Fibroblast of villous mesenchyme (primary cell): ENCODE data around the gene SPRR2D. TPM values are rescaled to one million over a fixed set of nuclear protein-coding genes. Genes with fewer than 3 reads are reported as not detected.

Source experiments
- DNase-seq: peaks from one replicate; pipeline ENCODE4 v3.0.0-alpha.2; 2010; ENCODE audit warnings: low read depth
- H3K4me3 ChIP-seq: 2 replicates; pipeline ENCODE4 v1.5.1; 2011; ENCODE audit warnings: low read depth, mild to moderate bottlenecking, low read length
- CTCF ChIP-seq: IDR thresholded peaks from 2 replicates; pipeline ENCODE4 v1.5.1; 2012; ENCODE audit warnings: low read depth, mild to moderate bottlenecking, low read length; ENCODE audit not compliant: insufficient read depth
- total RNA-seq: library from RNA; depleted of rRNA; stranded (reverse); fragments of >200 nt; gene quantifications from 2 replicates; pipeline ENCODE4 v1.2.3, GENCODE V29; 2012

SPRR2D gene
- not detected in 2 replicates for total RNA-seq

- TF ChIP-seq CTCF: no peak
- DNase-seq: no peak
- no peak within 1 kb of the TSS for H3K4me3 ChIP-seq
Observed at GRCh38 chr1:153040950-153041631, at the start of gene SPRR2D. Gene SPRR2D (minus strand): TSS chr1:153041120. CDS start chr1:153040346, 774 bp downstream.

GRCh38 chr1:153087652-153088051, 46.7 kb upstream of the SPRR2D start:
- no peak for TF ChIP-seq CTCF
- DNase-seq: no peak
- H3K4me3 ChIP-seq: no peak overlapping the region

GRCh38 chr1:153081736-153082135, 40.8 kb upstream of the SPRR2D start:
- H3K4me3 ChIP-seq: no peak overlapping the region
- DNase-seq: no peak
- TF ChIP-seq CTCF: no peak

- no peak for DNase-seq
- no peak overlapping the region for H3K4me3 ChIP-seq
- TF ChIP-seq CTCF: no peak
Observed at GRCh38 chr1:153072806-153073726, 32.1 kb upstream of the SPRR2D start.

GRCh38 chr1:153071511-153071910, 30.6 kb upstream of the SPRR2D start, which contains the start of gene SPRR2B:
Gene SPRR2B (minus strand): TSS chr1:153071611. CDS start chr1:153070839, 772 bp downstream.
- no peak within 1 kb of the TSS for H3K4me3 ChIP-seq
- TF ChIP-seq CTCF: no peak
- DNase-seq: no peak

GRCh38 chr1:153070243-153070642, 29.3 kb upstream of the SPRR2D start:
- H3K4me3 ChIP-seq: no peak overlapping the region
- TF ChIP-seq CTCF: no peak

More at GRCh38 chr1:153070243-153070642, 29.3 kb upstream of the SPRR2D start:
- DNase-seq: no peak
